ENCODE measurements around the gene FARS2.
"Not testable (repeated sequence)": the region's sequence is repeated elsewhere in the genome, so short reads cannot be mapped to it uniquely, and the experiment has no call there.

Gene FARS2

GRCh38 chr6:5676701-5677100, 415.4 kb downstream of the FARS2 start:
- no peak for DNase-seq

GRCh38 chr6:5677219-5678000, 416.1 kb downstream of the FARS2 start:
- no peak for DNase-seq

GRCh38 chr6:5679270-5679669, 418.0 kb downstream of the FARS2 start:
- no peak for DNase-seq

GRCh38 chr6:5679691-5680090, 418.4 kb downstream of the FARS2 start:
- no peak for DNase-seq

- no peak for DNase-seq
Observed at GRCh38 chr6:5680095-5680494, 418.8 kb downstream of the FARS2 start.

- no peak for DNase-seq
Observed at GRCh38 chr6:5681480-5681879, 420.2 kb downstream of the FARS2 start.

- no peak for DNase-seq
Observed at GRCh38 chr6:5682530-5682929, 421.2 kb downstream of the FARS2 start.

GRCh38 chr6:5683747-5684146, 422.4 kb downstream of the FARS2 start:
- not testable (repeated sequence) for DNase-seq

GRCh38 chr6:5684320-5685053, 423.2 kb downstream of the FARS2 start:
- DNase-seq = no peak

GRCh38 chr6:5693225-5694145, 432.2 kb downstream of the FARS2 start:
- DNase-seq = no peak

- DNase-seq = peak; percentile 8
Observed at GRCh38 chr6:5695260-5696245, 434.2 kb downstream of the FARS2 start.

- DNase-seq = no peak
Observed at GRCh38 chr6:5697508-5697907, 436.2 kb downstream of the FARS2 start.

GRCh38 chr6:5698318-5698717, 437.0 kb downstream of the FARS2 start:
- DNase-seq = no peak

GRCh38 chr6:5699064-5699463, 437.8 kb downstream of the FARS2 start:
- not testable (repeated sequence) for DNase-seq

GRCh38 chr6:5701174-5701573, 439.9 kb downstream of the FARS2 start:
- DNase-seq = no peak

- DNase-seq = no peak
Observed at GRCh38 chr6:5704708-5705107, 443.4 kb downstream of the FARS2 start.

- DNase-seq = no peak
Observed at GRCh38 chr6:5705252-5705651, 443.9 kb downstream of the FARS2 start.

GRCh38 chr6:5706124-5707033, 445.1 kb downstream of the FARS2 start:
- DNase-seq = no peak

GRCh38 chr6:5707281-5708045, 446.1 kb downstream of the FARS2 start:
- no peak for DNase-seq

GRCh38 chr6:5710516-5710915, 449.2 kb downstream of the FARS2 start:
- DNase-seq = no peak
